Sciatic nerve (tissue), 2 donors: ENCODE measurements around the gene LMOD2. TPM values are rescaled to one million over a fixed set of nuclear protein-coding genes. Genes with fewer than 3 reads are reported as not detected.

Experiments used
- ATAC-seq: fragments of 200-7000 bp; cut with Tn5 transposase; one replicate; pipeline ENCODE4 v1.9.1; 2020; ENCODE audit warnings: mild to moderate bottlenecking, moderate library complexity
- DNase-seq: peaks from one replicate; pipeline ENCODE4 v3.0.0-alpha.2; 2020; ENCODE audit warnings: low spot score
- intact Hi-C: fragments of 100-400 bp; cut with DNase I; formaldehyde crosslinking; loops from one replicate; pipeline ENCODE4 v1.14.2; 2022
- total RNA-seq: library from RNA; stranded (reverse); fragmentation: NEBNext Ultra II Directional; extraction: Animal tissue kit (Norgen Biotek cat#: 25700); gene quantifications from one replicate; pipeline ENCODE4 v1.2.1, GENCODE V29; 2021
- donor health status: DM: no; HTN: no; CAD: no.
- donor health status: DM: no; HTN: no; CAD: no.

LMOD2 gene
- total RNA-seq, 1 donor from 2014 or later, result not detected

- intact Hi-C loops, result no loop called here
- ATAC-seq (no peak), DNase-seq (no peak)
Observed at GRCh38 chr7:123637878-123638277, 17.8 kb upstream of the LMOD2 start.

GRCh38 chr7:123639631-123640030, 16.0 kb upstream of the LMOD2 start:
- intact Hi-C loops, result no loop called here
- DNase-seq (no peak), ATAC-seq (no peak)

- no peak for DNase-seq
- ATAC-seq, result no peak
- intact Hi-C loops, result no loop called here
Observed at GRCh38 chr7:123640583-123640982, 15.1 kb upstream of the LMOD2 start.

- no peak for ATAC-seq
- intact Hi-C loops, result no loop called here
- DNase-seq, result no peak
Observed at GRCh38 chr7:123641901-123642300, 13.8 kb upstream of the LMOD2 start.

- ATAC-seq (peak; percentile 81), DNase-seq (no peak)
- intact Hi-C loops, result no loop called here
Observed at GRCh38 chr7:123643495-123644441, 11.9 kb upstream of the LMOD2 start.

- ATAC-seq (peak; percentile 51), DNase-seq (no peak)
- intact Hi-C loops, result no loop called here
Observed at GRCh38 chr7:123645516-123645915, 10.2 kb upstream of the LMOD2 start.

GRCh38 chr7:123647106-123647730, 8.4 kb upstream of the LMOD2 start:
- no peak for ATAC-seq
- intact Hi-C loops, result no loop called here
- no peak for DNase-seq

GRCh38 chr7:123649964-123650363, 5.7 kb upstream of the LMOD2 start:
- DNase-seq (no peak), ATAC-seq (no peak)
- intact Hi-C loops, result no loop called here

- ATAC-seq (no peak), DNase-seq (no peak)
- intact Hi-C loops, result no loop called here
Observed at GRCh38 chr7:123650595-123650994, 5.1 kb upstream of the LMOD2 start.

- ATAC-seq (no peak), DNase-seq (no peak)
- intact Hi-C loops, result no loop called here
Observed at GRCh38 chr7:123652406-123652805, 3.3 kb upstream of the LMOD2 start.

GRCh38 chr7:123653162-123653561, 2.5 kb upstream of the LMOD2 start:
- intact Hi-C loops, result no loop called here
- no peak for DNase-seq
- no peak for ATAC-seq

GRCh38 chr7:123656544-123657303, 1.1 kb downstream of the LMOD2 start:
- ATAC-seq (no peak), DNase-seq (no peak)
- intact Hi-C loops, result no loop called here

- ATAC-seq, result no peak
- intact Hi-C loops, result no loop called here
- no peak for DNase-seq
Observed at GRCh38 chr7:123657304-123657685, 1.6 kb downstream of the LMOD2 start.

- intact Hi-C loops, result no loop called here
- DNase-seq (no peak), ATAC-seq (no peak)
Observed at GRCh38 chr7:123658023-123658422, 2.4 kb downstream of the LMOD2 start.

- DNase-seq (no peak), ATAC-seq (no peak)
- intact Hi-C loops, result no loop called here
Observed at GRCh38 chr7:123660514-123661354, 5.1 kb downstream of the LMOD2 start.

- DNase-seq, result no peak
- ATAC-seq, result no peak
- intact Hi-C loops, result no loop called here
Observed at GRCh38 chr7:123661765-123662164, 6.1 kb downstream of the LMOD2 start.

- ATAC-seq, result no peak
- intact Hi-C loops, result no loop called here
Observed at GRCh38 chr7:123662293-123662692, 6.6 kb downstream of the LMOD2 start.

GRCh38 chr7:123662755-123663154, 7.1 kb downstream of the LMOD2 start:
- no peak for DNase-seq
- intact Hi-C loops, result no loop called here
- ATAC-seq, result no peak

More at GRCh38 chr7:123662293-123662692, 6.6 kb downstream of the LMOD2 start:
- no peak for DNase-seq

- ATAC-seq (no peak), DNase-seq (no peak)
- intact Hi-C loops, result no loop called here
Observed at GRCh38 chr7:123663200-123663599, 7.5 kb downstream of the LMOD2 start.
